ENCODE results near the gene SNRNP200.

DNA sequence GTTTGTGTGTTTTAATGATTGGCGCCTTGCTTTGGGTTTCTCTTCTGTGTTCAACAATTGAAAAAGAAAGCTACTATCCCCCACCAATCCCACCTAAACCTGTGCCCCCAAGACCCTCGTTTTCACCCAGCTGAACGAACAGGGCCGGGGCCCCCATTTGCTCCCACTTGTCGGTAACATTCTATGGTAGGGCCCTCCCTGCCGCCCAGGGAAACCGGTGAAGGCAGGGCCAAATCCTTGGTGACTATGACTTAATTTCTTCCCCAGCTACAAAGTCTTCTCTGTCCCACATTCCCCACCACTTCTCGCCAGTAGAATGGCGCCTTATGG is 598 bp upstream of the SNRNP200 start:
- no peak for TF ChIP-seq CTCF (IDR thresholded peaks at IDR 0.05)
- no peak for TF ChIP-seq POLR2A (IDR thresholded peaks at IDR 0.05)
- TF ChIP-seq POLR2AphosphoS5 (IDR thresholded peaks at IDR 0.05): no peak

Data from transverse colon (tissue), 4 donors.